Peyer's patch (tissue), 4 donors: ENCODE results near the gene PRICKLE4.

Experiments used
- CTCF ChIP-seq, 6 experiments: fragments of 450-650 bp in 4 of 6; fragments of 200-600 bp in 2 of 6; sonication (generic) in 1 of 6; IDR thresholded peaks; one replicate each; pipeline ENCODE4 v1.5.1; 2017 to 2019; ENCODE audit warnings: antibody characterized with exemption in 6 of 6, mild to moderate bottlenecking in 3 of 6, moderate library complexity in 1 of 6
- POLR2A ChIP-seq, 2 donors: fragments of 450-650 bp; IDR thresholded peaks; one replicate each; pipeline ENCODE4 v1.5.1; 2017; ENCODE audit warnings: antibody characterized with exemption in 2 of 2, mild to moderate bottlenecking in 2 of 2, moderate library complexity in 2 of 2

GRCh38 chr6:41770381-41771057 is 10.1 kb upstream of the PRICKLE4 start:
- no peak for TF ChIP-seq CTCF (IDR thresholded peaks at IDR 0.05)
- no peak for TF ChIP-seq POLR2A (IDR thresholded peaks at IDR 0.05)
